H1 (cell line): ENCODE data around the gene FHIT. TPM values are rescaled to one million over a fixed set of nuclear protein-coding genes. Genes with fewer than 3 reads are reported as not detected.

ENCODE experiments used
- CBX8 ChIP-seq: fragments of 300-800, 300-1000 bp; sonication (generic); IDR thresholded peaks from 2 replicates; pipeline ENCODE4 v1.7.1; 2016; ENCODE audit warnings: low read depth, low read length, borderline replicate concordance
- CHD7 ChIP-seq: fragments of 300-600 bp; sonication (generic); IDR thresholded peaks from 2 replicates; pipeline ENCODE4 v1.7.1; 2012; ENCODE audit warnings: low read length, moderate library complexity, mild to moderate bottlenecking, inconsistent platforms; ENCODE audit not compliant: insufficient replicate concordance
- CTCF ChIP-seq, 3 experiments: IDR thresholded peaks; 1 replicate in 2 of 3; 2 replicates in 1 of 3; pipeline versions ENCODE4 v1.5.1 to v1.6.1; 2011; ENCODE audit warnings: low read length in 3 of 3, mild to moderate bottlenecking in 3 of 3, inconsistent platforms in 2 of 3, low read depth in 1 of 3, moderate library complexity in 1 of 3; ENCODE audit not compliant: insufficient read depth in 1 of 3; ENCODE audit errors: control extremely low read depth in 1 of 3
- SP4 ChIP-seq: IDR thresholded peaks from 2 replicates; pipeline ENCODE4 v1.6.1; 2012; ENCODE audit warnings: low read length, inconsistent platforms
- SRF ChIP-seq: IDR thresholded peaks from 2 replicates; pipeline ENCODE4 v1.6.1; 2011; ENCODE audit warnings: mild to moderate bottlenecking, low read depth, low read length, moderate library complexity
- polyA plus RNA-seq, 7 experiments: library from polyadenylated mRNA; depleted of rRNA in 3 of 7; stranded (reverse) in 5 of 7; unstranded in 2 of 7; fragments of >200 nt in 5 of 7; fragments of 200-250 nt in 2 of 7; gene quantifications; 1 replicate in 5 of 7; 2 replicates in 1 of 7; 4 replicates in 1 of 7; pipeline versions ENCODE4 v1.2.1 to v1.2.3, GENCODE V29; 2011 to 2013; ENCODE audit warnings: missing spikeins in 2 of 7, mixed read lengths in 2 of 7
- total RNA-seq: library from RNA; stranded (reverse); fragmentation: NEBNext Ultra II Directional; extraction: Animal tissue kit (Norgen Biotek cat#: 25700); gene quantifications from 2 replicates; pipeline ENCODE4 v1.2.1, GENCODE V29; 2021

The FHIT gene
- total and polyA plus RNA-seq, 2 of the 8 experiments (the other 6 are each of a cell fraction or from before 2014, with no cell fraction given) = 1.2 to 3.2 TPM

GRCh38 chr3:59895972-59896371, 1355.3 kb downstream of the FHIT start (continued):
- no peak for TF ChIP-seq CHD7
- TF ChIP-seq CBX8 = no peak
- no peak for TF ChIP-seq SRF
- no peak for TF ChIP-seq CTCF (IDR thresholded peaks at IDR 0.05; ENCODE audit: control extremely low read depth in 1 of 3, insufficient read depth in 1 of 3, low read depth in 1 of 3, low read length in 3 of 3)
- TF ChIP-seq SP4 = no peak
